CD8-positive, alpha-beta memory T cell (primary cell): ENCODE data around the gene NFX1. TPM values are rescaled to one million over a fixed set of nuclear protein-coding genes. Genes with fewer than 3 reads are reported as not detected.
"Not testable (repeated sequence)": the region's sequence is repeated elsewhere in the genome, so short reads cannot be mapped to it uniquely, and the experiment has no call there.

Experiments
- CTCF ChIA-PET: fragments of 350-600 bp; sonication (Branson Sonifier 250); formaldehyde crosslinking; loops from one replicate; lab custom pipeline; 2021; ENCODE audit warnings: antibody characterized with exemption; lab: Charles Lee
- POLR2A ChIA-PET: fragments of 350-600 bp; sonication (Branson Sonifier 250); formaldehyde crosslinking; loops from one replicate; lab custom pipeline; 2021; ENCODE audit warnings: antibody characterized with exemption; lab: Charles Lee
- DNase-seq, 5 donors: peaks; one replicate each; pipeline versions ENCODE4 v3.0.0 to v3.0.0-alpha.2; 2020 to 2022; ENCODE audit warnings: mixed read lengths in 1 of 5
- H3K27ac ChIP-seq: one replicate; pipeline ENCODE4 v1.7.0; 2013; ENCODE audit warnings: low read depth, mild to moderate bottlenecking, low read length, moderate library complexity
- H3K27me3 ChIP-seq: 2 replicates; pipeline ENCODE4 v1.7.0; 2013; ENCODE audit warnings: low read length, mild to moderate bottlenecking; ENCODE audit not compliant: insufficient read depth, poor library complexity, severe bottlenecking
- H3K36me3 ChIP-seq: 2 replicates; pipeline ENCODE4 v1.7.0; 2013; ENCODE audit warnings: mild to moderate bottlenecking, low read length, moderate library complexity; ENCODE audit not compliant: insufficient read depth
- H3K4me1 ChIP-seq: 2 replicates; pipeline ENCODE4 v1.7.0; 2013; ENCODE audit warnings: mild to moderate bottlenecking, low read length, moderate library complexity; ENCODE audit not compliant: insufficient read depth
- H3K4me3 ChIP-seq: 2 replicates; pipeline ENCODE4 v1.7.0; 2013; ENCODE audit warnings: mild to moderate bottlenecking, low read length
- H3K9me3 ChIP-seq: 2 replicates; pipeline ENCODE4 v1.7.0; 2013; ENCODE audit warnings: mild to moderate bottlenecking, low read length
- H3K27ac Mint-ChIP-seq, 8 donors: one replicate each; pipeline ENCODE4 v1.8.0; 2020 to 2021; ENCODE audit warnings: mixed read lengths in 8 of 8, mild to moderate bottlenecking in 6 of 8, inconsistent platforms in 3 of 8, moderate library complexity in 3 of 8
- H3K27me3 Mint-ChIP-seq, 2 donors: one replicate each; pipeline ENCODE4 v1.8.0; 2020 to 2021; ENCODE audit warnings: mixed read lengths in 2 of 2, mild to moderate bottlenecking in 1 of 2, moderate library complexity in 1 of 2
- H3K36me3 Mint-ChIP-seq, 3 donors: one replicate each; pipeline ENCODE4 v1.8.0; 2020 to 2021; ENCODE audit warnings: mixed read lengths in 3 of 3, inconsistent platforms in 1 of 3, mild to moderate bottlenecking in 1 of 3
- H3K4me1 Mint-ChIP-seq, 3 donors: one replicate each; pipeline ENCODE4 v1.8.0; 2020 to 2021; ENCODE audit warnings: mixed read lengths in 3 of 3, inconsistent platforms in 1 of 3, mild to moderate bottlenecking in 1 of 3
- H3K4me3 Mint-ChIP-seq, 7 donors: one replicate each; pipeline ENCODE4 v1.8.0; 2020 to 2021; ENCODE audit warnings: mixed read lengths in 7 of 7, mild to moderate bottlenecking in 6 of 7, moderate library complexity in 4 of 7, inconsistent platforms in 2 of 7
- H3K9me3 Mint-ChIP-seq, 5 donors: one replicate each; pipeline ENCODE4 v1.8.0; 2020 to 2022; ENCODE audit warnings: mixed read lengths in 5 of 5, mild to moderate bottlenecking in 3 of 5, moderate library complexity in 2 of 5, inconsistent platforms in 1 of 5
- polyA plus RNA-seq: library from polyadenylated mRNA; unstranded; fragments of 300-500 nt; fragmentation: Illumina TruSeq; gene quantifications from one replicate; pipeline ENCODE4 v1.2.3, GENCODE V29; 2021
- total RNA-seq, 2 experiments: library from RNA; stranded (reverse); gene quantifications; one replicate each; pipeline ENCODE4 v1.2.3, GENCODE V29; 2021

The NFX1 gene
- total and polyA plus RNA-seq, 3 experiments from 2014 or later, result 38.8 to 45.6 (median 42.7) TPM

DNA sequence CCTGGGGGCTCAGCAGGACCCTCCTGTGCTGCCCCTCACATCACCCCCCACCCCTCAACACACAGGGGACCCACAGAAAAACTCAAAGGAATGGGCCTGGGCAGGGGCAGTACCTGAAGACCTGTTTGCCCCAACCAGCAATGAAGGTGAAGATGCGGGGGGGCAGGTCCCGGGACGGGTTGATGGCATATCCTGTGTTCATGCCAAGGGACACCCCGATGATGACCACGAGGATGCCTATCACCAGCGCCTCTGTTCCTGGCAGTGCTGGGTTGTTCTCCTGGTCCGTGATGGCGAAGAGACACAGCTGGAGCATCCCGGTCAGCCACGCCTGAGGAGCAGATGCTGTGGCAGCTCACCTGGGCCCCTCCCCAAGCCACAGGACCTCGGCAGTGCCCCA is 95.2 kb downstream of the NFX1 start:
- not testable (repeated sequence) for DNase-seq, H3K27ac Mint-ChIP-seq

DNA sequence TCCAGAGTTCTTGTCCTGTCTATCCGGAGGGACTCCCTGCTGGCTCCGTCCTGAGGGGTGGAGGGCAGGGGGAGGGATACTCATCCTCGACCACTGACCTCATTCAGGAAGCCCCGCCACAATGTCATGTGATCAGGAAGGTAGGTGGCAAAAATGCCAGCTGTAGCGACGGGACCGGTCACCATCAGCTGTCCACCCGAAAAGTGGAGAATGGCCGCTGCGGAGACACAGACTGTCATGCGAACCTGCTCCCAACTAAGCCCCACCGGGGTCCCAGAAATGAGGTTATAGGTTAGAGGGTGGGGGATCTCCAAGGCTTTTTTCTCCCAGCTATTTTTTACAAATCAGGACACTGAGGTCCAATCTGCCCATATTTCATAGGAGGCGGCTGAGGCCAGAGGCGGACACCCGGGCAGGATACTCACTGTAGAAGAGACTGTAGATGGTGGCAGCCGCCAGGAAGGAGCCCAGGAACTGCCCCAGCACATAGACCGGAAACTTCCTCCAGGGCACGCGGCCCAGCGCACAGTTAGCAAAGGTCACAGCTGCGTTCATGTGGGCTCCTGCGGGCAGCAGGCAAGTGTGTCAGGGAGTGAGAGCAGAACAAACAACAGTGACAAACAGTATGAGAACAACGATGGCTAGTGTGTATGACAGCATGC is 95.8 kb downstream of the NFX1 start:
- H3K27ac Mint-ChIP-seq, H3K36me3 ChIP-seq, H3K27me3 Mint-ChIP-seq, POLR2A ChIA-PET, H3K4me1 Mint-ChIP-seq, H3K9me3 Mint-ChIP-seq, DNase-seq, H3K27ac ChIP-seq, H3K4me1 ChIP-seq, H3K4me3 ChIP-seq, H3K36me3 Mint-ChIP-seq, CTCF ChIA-PET, H3K4me3 Mint-ChIP-seq, H3K9me3 ChIP-seq, H3K27me3 ChIP-seq: not testable (repeated sequence)

More for the DNA sequence above, 95.2 kb downstream of the NFX1 start:
- H3K27me3 ChIP-seq, H3K4me3 ChIP-seq, H3K36me3 ChIP-seq, H3K9me3 ChIP-seq, H3K4me1 Mint-ChIP-seq, POLR2A ChIA-PET, H3K27ac ChIP-seq, H3K4me1 ChIP-seq, CTCF ChIA-PET, H3K9me3 Mint-ChIP-seq, H3K36me3 Mint-ChIP-seq, H3K27me3 Mint-ChIP-seq, H3K4me3 Mint-ChIP-seq: not testable (repeated sequence)

DNA sequence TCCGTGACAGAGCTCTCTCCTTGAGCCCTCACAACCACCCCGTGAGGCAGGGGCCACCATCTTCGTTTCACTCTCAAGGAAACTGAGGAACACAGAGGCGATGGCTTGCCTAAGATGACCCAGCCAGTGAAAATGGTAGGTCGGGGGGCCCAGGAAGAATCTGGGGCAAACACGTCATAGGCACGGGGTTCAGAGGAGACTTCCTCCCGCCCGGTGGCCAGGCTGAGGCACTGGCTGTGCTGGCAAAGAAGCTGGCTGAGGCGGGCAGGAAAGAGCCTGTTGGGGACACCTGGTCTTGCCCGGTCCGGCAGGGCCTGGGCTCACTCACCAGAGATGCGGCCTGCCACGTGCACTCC is 96.3 kb downstream of the NFX1 start:
- H3K27me3 ChIP-seq, H3K9me3 ChIP-seq, H3K27ac Mint-ChIP-seq, DNase-seq, H3K4me1 ChIP-seq, H3K36me3 ChIP-seq, H3K36me3 Mint-ChIP-seq, H3K27ac ChIP-seq, H3K9me3 Mint-ChIP-seq, H3K27me3 Mint-ChIP-seq, H3K4me1 Mint-ChIP-seq, POLR2A ChIA-PET, H3K4me3 Mint-ChIP-seq, H3K4me3 ChIP-seq, CTCF ChIA-PET: not testable (repeated sequence)

DNA sequence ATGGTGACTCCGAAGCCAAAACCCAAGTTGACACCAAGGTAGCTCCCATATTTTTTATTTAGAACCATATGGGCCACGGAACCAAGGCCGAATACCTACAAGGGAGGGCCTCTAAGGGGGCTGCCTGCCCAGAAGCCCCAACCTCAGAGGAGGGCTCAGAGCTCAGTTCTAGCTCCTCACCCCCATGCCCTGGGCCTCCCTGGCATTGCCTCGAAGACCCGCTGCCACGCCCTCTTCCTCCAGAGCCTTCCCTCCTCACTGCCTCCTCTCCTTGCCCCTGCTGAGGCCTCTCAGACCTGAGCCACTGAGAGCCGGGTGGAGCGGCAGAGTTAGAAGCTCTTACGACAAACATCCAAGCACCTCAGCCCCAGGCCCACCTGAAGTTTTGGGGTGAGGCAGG is 96.7 kb downstream of the NFX1 start:
- H3K4me3 Mint-ChIP-seq, H3K9me3 Mint-ChIP-seq, H3K27me3 Mint-ChIP-seq, H3K27ac ChIP-seq, H3K27me3 ChIP-seq, H3K27ac Mint-ChIP-seq, H3K4me1 ChIP-seq, POLR2A ChIA-PET, H3K4me3 ChIP-seq, DNase-seq, CTCF ChIA-PET, H3K36me3 ChIP-seq, H3K9me3 ChIP-seq, H3K4me1 Mint-ChIP-seq, H3K36me3 Mint-ChIP-seq: not testable (repeated sequence)

- no peaks in the 10 kb centered on the region for H3K36me3 Mint-ChIP-seq
- H3K9me3 ChIP-seq, result no peaks in the 10 kb centered on the region
- H3K27ac ChIP-seq, result no peak overlapping the region
- H3K4me3 ChIP-seq, result no peak overlapping the region
- no peak overlapping the region for H3K4me3 Mint-ChIP-seq
- DNase-seq, result no peak
- H3K27me3 Mint-ChIP-seq, result peaks cover 4 to 6% of the 10 kb centered on the region in 2 donors
- H3K4me1 ChIP-seq, result no peaks in the 10 kb centered on the region
- no peaks in the 10 kb centered on the region for H3K9me3 Mint-ChIP-seq
- H3K27ac Mint-ChIP-seq, result no peak overlapping the region
- H3K36me3 ChIP-seq, result no peaks in the 10 kb centered on the region
- no peaks in the 10 kb centered on the region for H3K27me3 ChIP-seq
- ChIA-PET CTCF (interaction anchor here (0.6 to 1.1 kb wide), 2 partner anchors 14 to 39 kb away, joined by 3 to 4 read pairs; no protein-coding TSS in a partner anchor), POLR2A (no interaction called here)
- no peaks in the 10 kb centered on the region for H3K4me1 Mint-ChIP-seq
Measured at GRCh38 chr9:33388110-33388994, 98.0 kb downstream of the NFX1 start.

DNA sequence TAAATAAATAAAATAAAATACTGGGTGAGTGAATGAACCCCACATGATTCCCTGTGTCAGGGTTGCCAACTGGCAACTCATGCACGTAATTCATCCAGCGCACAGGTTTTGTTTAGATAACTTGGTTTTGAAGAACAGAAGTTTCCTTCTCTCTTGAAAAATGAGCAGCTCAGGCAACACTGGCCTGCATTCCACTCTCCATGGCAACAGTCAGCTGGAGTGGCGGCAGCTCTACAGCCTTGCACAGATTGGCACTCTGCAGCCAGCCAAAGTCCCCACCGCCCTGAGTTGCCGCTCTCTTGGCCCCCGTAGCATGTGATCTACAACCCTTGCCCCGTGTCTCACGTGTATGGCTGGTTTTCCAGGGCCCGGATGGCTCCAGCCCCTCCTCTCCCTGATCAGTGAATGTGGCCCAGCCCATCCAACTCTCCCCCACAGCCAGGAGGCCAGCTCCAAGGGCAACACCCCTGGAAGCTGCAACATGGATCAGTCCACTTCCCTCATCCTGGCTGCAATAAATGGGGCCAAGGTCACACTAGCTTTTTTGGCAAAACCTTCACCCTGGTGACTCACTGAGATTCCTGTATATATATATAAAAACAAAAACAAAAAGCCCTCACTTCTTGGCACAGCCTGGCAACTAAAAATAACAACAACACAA is 100.9 kb downstream of the NFX1 start:
- H3K4me3 Mint-ChIP-seq, POLR2A ChIA-PET, H3K36me3 Mint-ChIP-seq, H3K27me3 ChIP-seq, H3K4me1 Mint-ChIP-seq, H3K36me3 ChIP-seq, H3K4me1 ChIP-seq, H3K27ac Mint-ChIP-seq, H3K9me3 ChIP-seq, H3K4me3 ChIP-seq, H3K9me3 Mint-ChIP-seq, H3K27ac ChIP-seq, DNase-seq: not testable (repeated sequence)
- peaks cover 9 to 19% of the 10 kb centered on the region in 2 donors for H3K27me3 Mint-ChIP-seq
- CTCF ChIA-PET, result interaction anchor here (1.4 kb wide), 1 partner anchor 126 kb away, joined by 3 read pairs; no protein-coding TSS in a partner anchor

DNA sequence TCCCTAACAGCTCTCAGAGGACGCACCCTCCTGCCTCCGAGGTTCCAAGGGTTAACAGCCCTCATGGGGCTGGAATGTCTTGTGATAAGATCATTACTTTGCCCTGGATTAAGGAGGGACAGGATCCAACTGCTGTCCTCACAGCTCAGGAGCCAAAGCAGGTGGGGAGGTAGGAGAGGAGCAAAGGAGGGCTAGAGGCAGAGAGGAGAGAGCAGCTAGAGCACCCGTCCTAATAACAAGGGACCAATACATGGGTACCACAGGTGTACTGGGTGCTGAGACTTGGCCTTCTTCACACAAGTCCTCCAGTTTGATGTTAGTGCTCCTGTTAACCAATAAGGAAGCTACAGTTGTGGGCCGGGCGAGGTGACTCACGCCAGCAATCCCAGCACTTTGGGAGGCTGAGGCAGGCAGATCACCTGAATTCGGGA is 102.3 kb downstream of the NFX1 start:
- POLR2A ChIA-PET, result not testable (repeated sequence)

GRCh38 chr9:33393581-33393980 is 103.3 kb downstream of the NFX1 start:
- no peak for DNase-seq
- Mint-ChIP-seq H3K36me3 (no peaks in the 10 kb centered on the region), H3K27ac (peak overlapping the region in 2 of 8 donors; percentile 40 to 65), H3K4me1 (no peaks in the 10 kb centered on the region), H3K4me3 (no peak overlapping the region), H3K9me3 (no peaks in the 10 kb centered on the region), H3K27me3 (peaks cover 4 to 14% of the 10 kb centered on the region in 2 donors)
- Histone ChIP-seq H3K9me3 (no peaks in the 10 kb centered on the region), H3K4me1 (no peaks in the 10 kb centered on the region), H3K36me3 (no peaks in the 10 kb centered on the region), H3K4me3 (no peak overlapping the region), H3K27ac (no peak overlapping the region), H3K27me3 (no peaks in the 10 kb centered on the region)
- POLR2A ChIA-PET, result no interaction called here
- CTCF ChIA-PET, result interaction anchor here (0.9 to 1.7 kb wide), 2 partner anchors 18 to 22 kb away, joined by 3 to 5 read pairs; no protein-coding TSS in a partner anchor

More for the DNA sequence above, 102.3 kb downstream of the NFX1 start:
- H3K9me3 Mint-ChIP-seq, H3K4me1 Mint-ChIP-seq, DNase-seq, H3K36me3 Mint-ChIP-seq, H3K4me1 ChIP-seq, H3K27ac ChIP-seq, H3K4me3 ChIP-seq, H3K4me3 Mint-ChIP-seq, H3K36me3 ChIP-seq, H3K9me3 ChIP-seq, H3K27me3 ChIP-seq: not testable (repeated sequence)
- CTCF ChIA-PET, result interaction anchor here (1.4 to 1.7 kb wide), 2 partner anchors 23 to 125 kb away, joined by 3 to 5 read pairs; no protein-coding TSS in a partner anchor
- Mint-ChIP-seq H3K27me3 (peaks cover 7 to 19% of the 10 kb centered on the region in 2 donors), H3K27ac (peak overlapping the region in 1 of 8 donors; percentile 19)
